IMR-90 (cell line): ENCODE measurements around the gene CLSTN1. TPM values are rescaled to one million over a fixed set of nuclear protein-coding genes. Genes with fewer than 3 reads are reported as not detected.

Experiments used
- ATAC-seq: fragments of 200-7000 bp; cut with Tn5 transposase; 2 replicates; pipeline ENCODE4 v1.9.1; 2020; ENCODE audit warnings: low read depth, mild to moderate bottlenecking, moderate library complexity
- BruUV-seq: library from RNA; stranded (reverse); fragments of 400-500 nt; replicated peaks from 2 replicates; lab custom pipeline; 2021; lab: Mats Ljungman, UMichigan
- CTCF ChIA-PET: fragments of 300-600 bp; formaldehyde crosslinking; extraction: SDS; loops from one replicate; lab custom pipeline; 2021; ENCODE audit warnings: antibody characterized with exemption; lab: Yijun Ruan, JAX
- POLR2A ChIA-PET: fragments of 300-600 bp; sonication (Branson Sonifier 250); formaldehyde crosslinking; loops from one replicate; lab custom pipeline; 2022; ENCODE audit warnings: antibody characterized with exemption; ENCODE audit not compliant: unreplicated experiment; lab: Charles Lee
- DNase-seq: peaks from one replicate; pipeline ENCODE4 v3.0.0; 2013
- H2AFZ ChIP-seq: replicated peaks from 2 replicates; pipeline ENCODE3; 2013; ENCODE audit warnings: low read length, mild to moderate bottlenecking; ENCODE audit not compliant: poor library complexity
- H2AK5ac ChIP-seq: 2 replicates; pipeline ENCODE4 v1.6.1; 2013; ENCODE audit warnings: low read depth, low read length, inconsistent platforms
- H2AK9ac ChIP-seq: replicated peaks from 2 replicates; pipeline ENCODE3; 2013; ENCODE audit warnings: mild to moderate bottlenecking, low read depth, low read length, moderate library complexity; ENCODE audit not compliant: poor library complexity
- H2BK120ac ChIP-seq: 2 replicates; pipeline ENCODE4 v1.6.1; 2013; ENCODE audit warnings: low read depth, low read length, inconsistent platforms
- H2BK15ac ChIP-seq: 3 replicates; pipeline ENCODE4 v1.6.1; 2013; ENCODE audit warnings: low read depth, low read length, inconsistent platforms
- H2BK20ac ChIP-seq: 2 replicates; pipeline ENCODE4 v1.6.1; 2013; ENCODE audit warnings: low read depth, mild to moderate bottlenecking, inconsistent platforms, low read length, moderate library complexity
- H2BK5ac ChIP-seq: 2 replicates; pipeline ENCODE4 v1.6.1; 2013; ENCODE audit warnings: mild to moderate bottlenecking, low read depth, low read length, inconsistent platforms; ENCODE audit not compliant: poor library complexity, severe bottlenecking
- H3K14ac ChIP-seq: replicated peaks from 2 replicates; pipeline ENCODE4 v1.6.1; 2013; ENCODE audit warnings: low read depth, low read length, inconsistent platforms
- H3K18ac ChIP-seq: 2 replicates; pipeline ENCODE4 v1.6.1; 2013; ENCODE audit warnings: low read depth, low read length, control low read depth
- H3K23ac ChIP-seq: 2 replicates; pipeline ENCODE4 v1.6.1; 2013; ENCODE audit warnings: low read depth, low read length, inconsistent platforms
- H3K27ac ChIP-seq: 2 replicates; pipeline ENCODE4 v1.5.1; 2013; ENCODE audit warnings: mild to moderate bottlenecking, control low read depth, low read length; ENCODE audit not compliant: insufficient read depth
- H3K27me3 ChIP-seq: 2 replicates; pipeline ENCODE4 v1.6.1; 2013; ENCODE audit warnings: low read length; ENCODE audit not compliant: control insufficient read depth, insufficient read depth
- H3K36me3 ChIP-seq: 2 replicates; pipeline ENCODE4 v1.6.1; 2013; ENCODE audit warnings: low read length, mixed read lengths; ENCODE audit not compliant: control insufficient read depth, insufficient read depth
- H3K4ac ChIP-seq: 2 replicates; pipeline ENCODE4 v1.6.1; 2013; ENCODE audit warnings: low read depth, low read length, inconsistent platforms
- H3K4me1 ChIP-seq: 2 replicates; pipeline ENCODE4 v1.6.1; 2013; ENCODE audit warnings: low read length, mixed read lengths; ENCODE audit not compliant: control insufficient read depth, insufficient read depth
- H3K4me2 ChIP-seq: 2 replicates; pipeline ENCODE4 v1.6.1; 2013; ENCODE audit warnings: low read depth, mild to moderate bottlenecking, control low read depth, low read length, moderate library complexity
- H3K4me3 ChIP-seq: 2 replicates; pipeline ENCODE4 v1.5.1; 2013; ENCODE audit warnings: low read depth, mild to moderate bottlenecking, control low read depth, low read length, moderate library complexity; ENCODE audit not compliant: insufficient read depth
- H3K56ac ChIP-seq: 2 replicates; pipeline ENCODE4 v1.6.1; 2013; ENCODE audit warnings: low read length, inconsistent platforms; ENCODE audit not compliant: insufficient read depth; ENCODE audit errors: extremely low read depth
- H3K79me1 ChIP-seq, 2 experiments: 2 replicates each; pipeline ENCODE4 v1.6.1; 2013; ENCODE audit warnings: low read length in 2 of 2, inconsistent platforms in 1 of 2, low read depth in 1 of 2
- H3K9ac ChIP-seq: 2 replicates; pipeline ENCODE4 v1.6.1; 2013; ENCODE audit warnings: low read depth, low read length, control low read depth
- H3K9me1 ChIP-seq: 2 replicates; pipeline ENCODE4 v1.6.1; 2013; ENCODE audit warnings: low read length, inconsistent platforms; ENCODE audit not compliant: insufficient read depth
- H3K9me3 ChIP-seq: 2 replicates; pipeline ENCODE4 v1.6.1; 2013; ENCODE audit warnings: low read length; ENCODE audit not compliant: control insufficient read depth, insufficient read depth
- H4K20me1 ChIP-seq: 2 replicates; pipeline ENCODE4 v1.6.1; 2013; ENCODE audit warnings: low read length, inconsistent platforms; ENCODE audit not compliant: insufficient read depth
- H4K5ac ChIP-seq: 2 replicates; pipeline ENCODE4 v1.6.1; 2013; ENCODE audit warnings: mild to moderate bottlenecking, low read depth, low read length, control low read depth
- H4K8ac ChIP-seq, 2 experiments: 2 replicates each; pipeline ENCODE4 v1.6.1; 2013; ENCODE audit warnings: low read depth in 2 of 2, low read length in 2 of 2, control low read depth in 1 of 2, inconsistent platforms in 1 of 2
- H4K91ac ChIP-seq: 2 replicates; pipeline ENCODE4 v1.6.1; 2013; ENCODE audit warnings: low read depth, low read length, inconsistent platforms; ENCODE audit not compliant: insufficient read depth
- BHLHE40 ChIP-seq: fragments of 150-350 bp; IDR thresholded peaks from 2 replicates; pipeline ENCODE4 v1.6.1; 2016; ENCODE audit warnings: mild to moderate bottlenecking, low read depth, low read length
- CHD1 ChIP-seq: IDR thresholded peaks from 2 replicates; pipeline ENCODE4 v1.6.1; 2012; ENCODE audit warnings: low read depth, low read length, improper control_type of control experiment
- FOS ChIP-seq: fragments of 150-350 bp; IDR thresholded peaks from 2 replicates; pipeline ENCODE4 v1.6.1; 2016; ENCODE audit warnings: low read depth, low read length
- MAFK ChIP-seq: IDR thresholded peaks from 2 replicates; pipeline ENCODE4 v1.6.1; 2012; ENCODE audit warnings: low read depth, low read length, improper control_type of control experiment
- MAZ ChIP-seq: IDR thresholded peaks from 2 replicates; pipeline ENCODE4 v1.6.1; 2012; ENCODE audit warnings: low read depth, mild to moderate bottlenecking, low read length, improper control_type of control experiment, moderate library complexity, borderline replicate concordance
- MXI1 ChIP-seq: IDR thresholded peaks from 2 replicates; pipeline ENCODE4 v1.6.1; 2012; ENCODE audit warnings: low read depth, mild to moderate bottlenecking, low read length, moderate library complexity, borderline replicate concordance
- NFE2L2 ChIP-seq: fragments of 150-350 bp; IDR thresholded peaks from 2 replicates; pipeline ENCODE4 v1.6.1; 2016; ENCODE audit warnings: low read depth, mild to moderate bottlenecking, low read length
- POLR2A ChIP-seq: IDR thresholded peaks from 2 replicates; pipeline ENCODE4 v1.6.1; 2012; ENCODE audit warnings: mild to moderate bottlenecking, low read depth, low read length
- RAD21 ChIP-seq: IDR thresholded peaks from 2 replicates; pipeline ENCODE4 v1.6.1; 2012; ENCODE audit warnings: low read length, improper control_type of control experiment
- RCOR1 ChIP-seq: IDR thresholded peaks from 2 replicates; pipeline ENCODE4 v1.6.1; 2012; ENCODE audit warnings: mild to moderate bottlenecking, low read length, improper control_type of control experiment; ENCODE audit not compliant: insufficient replicate concordance
- RFX5 ChIP-seq: IDR thresholded peaks from 2 replicates; pipeline ENCODE4 v1.8.0; 2012; ENCODE audit warnings: low read depth, mild to moderate bottlenecking, low read length, moderate library complexity
- SMC3 ChIP-seq: fragments of 150-350 bp; IDR thresholded peaks from 2 replicates; pipeline ENCODE4 v1.6.1; 2016; ENCODE audit warnings: low read depth, mild to moderate bottlenecking, antibody characterized with exemption, low read length, moderate library complexity
- WGBS, 2 experiments: methylation state at CpG; one replicate each; pipeline versions ENCODE4 v1.1.5 to v1.1.7; 2013; ENCODE audit warnings: missing lambda C conversion rate in 2 of 2; ENCODE audit not compliant: insufficient read length in 1 of 2; ENCODE audit errors: extremely low coverage in 2 of 2; 5-methylcytosine and 5-hydroxymethylcytosine counted together
- dilution Hi-C: fragments of 300-500 bp; cut with HindIII; formaldehyde crosslinking; loops from one replicate; pipeline ENCODE4 v1.14.3; 2018; ENCODE audit warnings: low sequenced_read_pairs; ENCODE audit not compliant: unreplicated experiment
- in situ Hi-C: fragments of 300-500 bp; cut with MboI; formaldehyde crosslinking; loops from 3 replicates; pipeline ENCODE4 v1.14.3; 2019; ENCODE audit warnings: low sequenced_read_pairs, inconsistent platforms, mixed read lengths
- intact Hi-C: fragments of 100-400 bp; cut with micrococcal nuclease; formaldehyde crosslinking; loops from 2 replicates; pipeline ENCODE4 v1.10.0; 2022
- polyA plus RNA-seq, 3 experiments: library from polyadenylated mRNA; depleted of rRNA; stranded (reverse); fragments of >200 nt; gene quantifications; 2 replicates each; pipeline ENCODE4 v1.2.3, GENCODE V29; 2012; ENCODE audit warnings: low replicate concordance in 1 of 3
- total RNA-seq: library from RNA; depleted of rRNA; stranded (reverse); fragments of >200 nt; gene quantifications from 2 replicates; pipeline ENCODE4 v1.2.3, GENCODE V29; 2012
- TF ChIP-seq, protein P1 (sequence below): conservative IDR thresholded peaks from 2 replicates; pipeline ENCODE4 v1.5.1; 2012; ENCODE audit warnings: mild to moderate bottlenecking, low read depth, low read length, improper control_type of control experiment
- TF ChIP-seq, protein P2 (sequence below): fragments of 150-350 bp; IDR thresholded peaks from 2 replicates; pipeline ENCODE4 v1.6.1; 2016; ENCODE audit warnings: low read depth, mild to moderate bottlenecking, low read length, moderate library complexity, borderline replicate concordance
- TF ChIP-seq, protein P3 (sequence below): fragments of 150-350 bp; IDR thresholded peaks from 2 replicates; pipeline ENCODE4 v1.6.1; 2017; ENCODE audit warnings: mild to moderate bottlenecking, antibody characterized with exemption, low read length, low read depth

CLSTN1 gene
- total and polyA plus RNA-seq, 2 of the 4 experiments (the other 2 are of a cell fraction) = 30.1 to 72.2 TPM

DNA sequence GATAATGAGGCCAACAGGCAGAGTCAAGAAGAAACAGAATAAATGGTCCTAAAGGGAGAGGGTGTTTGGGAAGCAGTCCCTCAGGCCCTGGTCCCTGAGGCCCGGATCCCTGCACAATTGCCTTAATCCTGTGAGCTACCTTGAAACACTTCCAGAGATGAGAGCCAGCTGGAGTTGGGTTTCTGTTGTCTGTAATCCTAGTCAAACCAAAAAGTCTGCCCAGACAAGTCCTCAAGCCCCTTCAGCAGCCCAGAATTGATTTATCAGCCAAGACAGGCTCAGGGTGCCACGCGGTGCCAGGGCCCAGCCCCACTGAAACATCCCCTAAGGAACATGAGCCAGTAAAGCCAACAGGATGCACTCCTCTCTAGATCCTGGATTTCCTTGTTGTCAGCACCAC is 16.4 kb upstream of the CLSTN1 start:
- H3K79me1 ChIP-seq = no peaks in the 10 kb centered on the region
- no peak overlapping the region for H3K18ac ChIP-seq
- H2AK5ac ChIP-seq = no peak overlapping the region
- H2BK15ac ChIP-seq = no peak overlapping the region
- no peak overlapping the region for H2BK120ac ChIP-seq
- in situ Hi-C loops = no loop called here
- H3K23ac ChIP-seq = no peak overlapping the region
- no peak overlapping the region for H2BK20ac ChIP-seq
- no peaks in the 10 kb centered on the region; the same call in 1 of the 2 replicates for H3K27me3 ChIP-seq
- H2AFZ ChIP-seq = no peak overlapping the region
- no peak overlapping the region for H3K56ac ChIP-seq
- H4K8ac ChIP-seq = no peak overlapping the region
- H2AK9ac ChIP-seq = no peak overlapping the region
- no peak overlapping the region for H3K4me3 ChIP-seq
- dilution Hi-C loops = no loop called here
- H4K5ac ChIP-seq = no peak overlapping the region
- intact Hi-C loops = no loop called here
- H4K91ac ChIP-seq = no peak overlapping the region
- no peaks in the 10 kb centered on the region for H3K9me1 ChIP-seq
- no peak for ATAC-seq
- H3K9ac ChIP-seq = no peak overlapping the region
- no peak overlapping the region for H3K27ac ChIP-seq
- POLR2A ChIA-PET = no interaction called here
- no peak overlapping the region for H2BK5ac ChIP-seq
- no peak overlapping the region for H3K4me2 ChIP-seq
- H3K4ac ChIP-seq = no peak overlapping the region
- H3K36me3 ChIP-seq = no peaks in the 10 kb centered on the region
- peaks cover 7% of the 10 kb centered on the region; the same call in 1 of the 2 replicates for H3K4me1 ChIP-seq
- TF ChIP-seq BHLHE40 (no peak), SMC3 (no peak), NFE2L2 (no peak), MAFK (no peak), FOS (no peak), MAZ (no peak), RFX5 (no peak), POLR2A (no peak), RCOR1 (no peak), RAD21 (no peak), CHD1 (no peak), MXI1 (no peak)
- TF ChIP-seq, protein P1, sequence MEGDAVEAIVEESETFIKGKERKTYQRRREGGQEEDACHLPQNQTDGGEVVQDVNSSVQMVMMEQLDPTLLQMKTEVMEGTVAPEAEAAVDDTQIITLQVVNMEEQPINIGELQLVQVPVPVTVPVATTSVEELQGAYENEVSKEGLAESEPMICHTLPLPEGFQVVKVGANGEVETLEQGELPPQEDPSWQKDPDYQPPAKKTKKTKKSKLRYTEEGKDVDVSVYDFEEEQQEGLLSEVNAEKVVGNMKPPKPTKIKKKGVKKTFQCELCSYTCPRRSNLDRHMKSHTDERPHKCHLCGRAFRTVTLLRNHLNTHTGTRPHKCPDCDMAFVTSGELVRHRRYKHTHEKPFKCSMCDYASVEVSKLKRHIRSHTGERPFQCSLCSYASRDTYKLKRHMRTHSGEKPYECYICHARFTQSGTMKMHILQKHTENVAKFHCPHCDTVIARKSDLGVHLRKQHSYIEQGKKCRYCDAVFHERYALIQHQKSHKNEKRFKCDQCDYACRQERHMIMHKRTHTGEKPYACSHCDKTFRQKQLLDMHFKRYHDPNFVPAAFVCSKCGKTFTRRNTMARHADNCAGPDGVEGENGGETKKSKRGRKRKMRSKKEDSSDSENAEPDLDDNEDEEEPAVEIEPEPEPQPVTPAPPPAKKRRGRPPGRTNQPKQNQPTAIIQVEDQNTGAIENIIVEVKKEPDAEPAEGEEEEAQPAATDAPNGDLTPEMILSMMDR = no peak
- TF ChIP-seq, protein P2, sequence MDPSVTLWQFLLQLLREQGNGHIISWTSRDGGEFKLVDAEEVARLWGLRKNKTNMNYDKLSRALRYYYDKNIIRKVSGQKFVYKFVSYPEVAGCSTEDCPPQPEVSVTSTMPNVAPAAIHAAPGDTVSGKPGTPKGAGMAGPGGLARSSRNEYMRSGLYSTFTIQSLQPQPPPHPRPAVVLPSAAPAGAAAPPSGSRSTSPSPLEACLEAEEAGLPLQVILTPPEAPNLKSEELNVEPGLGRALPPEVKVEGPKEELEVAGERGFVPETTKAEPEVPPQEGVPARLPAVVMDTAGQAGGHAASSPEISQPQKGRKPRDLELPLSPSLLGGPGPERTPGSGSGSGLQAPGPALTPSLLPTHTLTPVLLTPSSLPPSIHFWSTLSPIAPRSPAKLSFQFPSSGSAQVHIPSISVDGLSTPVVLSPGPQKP = no peak
- TF ChIP-seq, protein P3, sequence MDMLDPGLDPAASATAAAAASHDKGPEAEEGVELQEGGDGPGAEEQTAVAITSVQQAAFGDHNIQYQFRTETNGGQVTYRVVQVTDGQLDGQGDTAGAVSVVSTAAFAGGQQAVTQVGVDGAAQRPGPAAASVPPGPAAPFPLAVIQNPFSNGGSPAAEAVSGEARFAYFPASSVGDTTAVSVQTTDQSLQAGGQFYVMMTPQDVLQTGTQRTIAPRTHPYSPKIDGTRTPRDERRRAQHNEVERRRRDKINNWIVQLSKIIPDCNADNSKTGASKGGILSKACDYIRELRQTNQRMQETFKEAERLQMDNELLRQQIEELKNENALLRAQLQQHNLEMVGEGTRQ = no peak
- BruUV-seq = no TSS peak
- DNase-seq = no peak
- peaks cover 3% of the 10 kb centered on the region; the same call in 1 of the 2 replicates for H3K9me3 ChIP-seq
- WGBS, 2 experiments = no CpG with 5 or more reads among the region's 3 CpGs
- CTCF ChIA-PET = no interaction called here
- no peaks in the 10 kb centered on the region for H4K20me1 ChIP-seq
- no peak overlapping the region for H3K14ac ChIP-seq
